ENCODE measurements around the gene NELL1.

DNA sequence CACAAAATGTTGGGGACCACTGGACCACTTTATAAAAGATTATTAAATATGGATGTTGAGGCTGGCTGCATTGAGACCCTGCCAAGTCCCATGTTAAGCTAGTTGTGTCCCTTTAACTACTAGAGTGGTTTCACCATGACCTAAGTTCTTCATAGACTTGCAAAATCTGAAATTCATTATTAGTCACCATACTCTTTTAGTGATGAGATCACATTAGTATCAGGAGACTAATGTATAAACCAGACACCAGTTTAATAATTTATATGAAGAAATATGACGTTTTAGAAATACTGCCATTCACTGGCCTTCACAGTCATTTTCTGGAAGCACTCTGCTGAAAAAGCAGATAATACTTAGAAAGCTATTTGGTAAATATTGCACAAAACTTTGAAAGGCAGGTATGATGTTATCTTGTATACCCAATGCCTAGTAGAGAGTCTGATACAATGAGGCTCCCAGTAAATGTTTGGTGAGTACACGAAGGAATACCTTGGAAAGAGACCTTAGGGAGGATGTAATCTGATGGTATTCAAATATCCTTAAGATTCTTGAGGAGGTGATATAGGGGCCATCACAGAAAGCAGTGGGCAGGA lies 795.3 kb downstream of the NELL1 start:
- TF ChIP-seq, protein P1, sequence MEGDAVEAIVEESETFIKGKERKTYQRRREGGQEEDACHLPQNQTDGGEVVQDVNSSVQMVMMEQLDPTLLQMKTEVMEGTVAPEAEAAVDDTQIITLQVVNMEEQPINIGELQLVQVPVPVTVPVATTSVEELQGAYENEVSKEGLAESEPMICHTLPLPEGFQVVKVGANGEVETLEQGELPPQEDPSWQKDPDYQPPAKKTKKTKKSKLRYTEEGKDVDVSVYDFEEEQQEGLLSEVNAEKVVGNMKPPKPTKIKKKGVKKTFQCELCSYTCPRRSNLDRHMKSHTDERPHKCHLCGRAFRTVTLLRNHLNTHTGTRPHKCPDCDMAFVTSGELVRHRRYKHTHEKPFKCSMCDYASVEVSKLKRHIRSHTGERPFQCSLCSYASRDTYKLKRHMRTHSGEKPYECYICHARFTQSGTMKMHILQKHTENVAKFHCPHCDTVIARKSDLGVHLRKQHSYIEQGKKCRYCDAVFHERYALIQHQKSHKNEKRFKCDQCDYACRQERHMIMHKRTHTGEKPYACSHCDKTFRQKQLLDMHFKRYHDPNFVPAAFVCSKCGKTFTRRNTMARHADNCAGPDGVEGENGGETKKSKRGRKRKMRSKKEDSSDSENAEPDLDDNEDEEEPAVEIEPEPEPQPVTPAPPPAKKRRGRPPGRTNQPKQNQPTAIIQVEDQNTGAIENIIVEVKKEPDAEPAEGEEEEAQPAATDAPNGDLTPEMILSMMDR (IDR thresholded peaks at IDR 0.05): no peak
- no peak for TF ChIP-seq POLR2A (IDR thresholded peaks at IDR 0.05)

Measured in body of pancreas (tissue), 4 donors.